GM12865 (cell line): ENCODE data around the gene GAK.

Experiments used
- DNase-seq: peaks from one replicate; pipeline ENCODE4 v3.0.0; 2010; ENCODE audit warnings: low read depth
- H3K4me3 ChIP-seq: 2 replicates; pipeline ENCODE4 v1.5.1; 2011; ENCODE audit warnings: mild to moderate bottlenecking, low read depth, low read length, control low read depth
- TF ChIP-seq, protein P1 (sequence below): IDR thresholded peaks from 2 replicates; pipeline ENCODE4 v1.5.1; 2011; ENCODE audit warnings: low read length, control low read depth, low read depth, inconsistent platforms; ENCODE audit not compliant: insufficient read depth; ENCODE audit errors: missing control alignments

The GAK gene

DNA sequence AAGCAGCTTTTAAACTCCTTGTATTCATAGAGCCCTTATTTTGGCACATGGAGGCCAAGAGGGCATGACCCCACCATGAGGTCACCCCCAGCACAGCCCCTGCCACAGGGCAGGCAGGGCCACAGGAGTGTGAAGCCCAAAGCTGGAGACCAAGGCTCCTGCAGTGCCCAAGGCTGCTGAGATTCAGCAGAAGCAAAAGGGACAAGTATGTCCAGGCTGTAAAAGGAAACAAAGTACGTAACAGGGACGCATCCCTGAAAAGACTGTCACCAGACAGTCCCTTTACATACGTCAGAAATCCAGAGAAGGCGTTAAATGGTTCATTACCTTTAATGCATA is 18.9 kb downstream of the GAK start:
- TF ChIP-seq, protein P1, sequence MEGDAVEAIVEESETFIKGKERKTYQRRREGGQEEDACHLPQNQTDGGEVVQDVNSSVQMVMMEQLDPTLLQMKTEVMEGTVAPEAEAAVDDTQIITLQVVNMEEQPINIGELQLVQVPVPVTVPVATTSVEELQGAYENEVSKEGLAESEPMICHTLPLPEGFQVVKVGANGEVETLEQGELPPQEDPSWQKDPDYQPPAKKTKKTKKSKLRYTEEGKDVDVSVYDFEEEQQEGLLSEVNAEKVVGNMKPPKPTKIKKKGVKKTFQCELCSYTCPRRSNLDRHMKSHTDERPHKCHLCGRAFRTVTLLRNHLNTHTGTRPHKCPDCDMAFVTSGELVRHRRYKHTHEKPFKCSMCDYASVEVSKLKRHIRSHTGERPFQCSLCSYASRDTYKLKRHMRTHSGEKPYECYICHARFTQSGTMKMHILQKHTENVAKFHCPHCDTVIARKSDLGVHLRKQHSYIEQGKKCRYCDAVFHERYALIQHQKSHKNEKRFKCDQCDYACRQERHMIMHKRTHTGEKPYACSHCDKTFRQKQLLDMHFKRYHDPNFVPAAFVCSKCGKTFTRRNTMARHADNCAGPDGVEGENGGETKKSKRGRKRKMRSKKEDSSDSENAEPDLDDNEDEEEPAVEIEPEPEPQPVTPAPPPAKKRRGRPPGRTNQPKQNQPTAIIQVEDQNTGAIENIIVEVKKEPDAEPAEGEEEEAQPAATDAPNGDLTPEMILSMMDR: no peak
- DNase-seq: no peak
- H3K4me3 ChIP-seq: no peak overlapping the region

DNA sequence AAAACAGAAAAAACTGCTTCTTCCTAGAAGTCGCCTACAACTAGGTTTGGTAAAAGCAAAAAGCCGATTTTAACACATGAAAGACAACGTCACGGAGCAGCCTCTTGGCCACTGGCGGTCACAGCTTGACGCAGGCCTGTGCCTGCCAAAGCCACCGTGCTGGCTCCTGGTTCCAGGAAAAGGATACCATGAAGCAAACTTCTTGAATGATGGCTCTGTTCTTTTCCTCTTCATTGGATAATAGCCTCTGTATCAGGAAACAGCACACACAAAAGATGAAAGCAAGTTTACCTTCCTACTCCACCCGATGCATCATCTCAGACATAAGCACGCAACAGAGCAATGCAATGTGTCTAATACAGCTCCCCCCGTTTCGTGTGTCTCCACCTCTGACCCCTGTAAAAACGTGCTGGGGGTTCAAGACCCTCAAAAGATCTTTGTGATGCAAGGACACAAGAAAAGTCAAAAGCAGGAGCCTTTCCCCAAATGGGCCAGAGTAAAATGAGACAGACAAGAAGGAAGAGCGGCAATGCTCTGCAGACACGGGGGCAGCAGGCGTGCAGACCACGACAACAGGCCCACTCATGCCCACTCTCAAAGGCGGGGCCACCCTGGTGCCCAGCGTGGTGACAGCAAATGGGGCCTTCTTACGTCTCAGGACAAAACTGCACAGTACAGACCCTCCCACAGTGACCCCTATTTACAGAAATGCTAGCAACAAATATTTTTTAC is 19.4 kb downstream of the GAK start:
- DNase-seq: no peak
- no peak overlapping the region for H3K4me3 ChIP-seq
- TF ChIP-seq, protein P1: no peak

DNA sequence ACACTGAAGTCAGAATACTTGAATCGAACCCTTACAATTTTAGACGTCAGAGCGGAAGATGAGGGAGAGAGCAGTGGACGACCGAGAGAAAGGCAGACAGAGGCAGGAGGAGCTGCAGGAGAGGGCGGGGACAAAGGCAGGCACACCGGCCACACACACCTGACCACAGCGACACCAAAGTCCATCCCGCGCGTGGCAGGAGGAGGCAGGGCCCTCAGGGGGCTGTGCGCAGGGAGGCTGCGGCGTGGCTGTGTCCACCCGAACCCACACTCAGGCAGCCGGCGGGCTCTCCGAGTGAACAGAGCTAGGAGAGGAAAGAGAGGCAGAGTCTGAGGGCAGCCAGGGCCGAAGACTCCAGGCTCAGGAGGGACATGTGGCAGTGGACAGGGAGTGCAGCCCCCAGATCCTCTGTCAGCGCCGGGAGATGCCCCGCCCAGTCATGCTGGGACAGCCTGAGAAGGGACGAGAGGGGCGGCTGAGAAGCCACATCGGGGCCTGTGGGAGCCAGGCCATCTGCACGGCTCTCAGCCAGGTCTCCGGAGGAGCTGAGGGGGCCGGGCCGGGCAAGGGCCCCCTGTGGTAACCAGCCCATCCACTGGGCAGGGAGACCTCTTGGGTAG is 20.1 kb downstream of the GAK start:
- no peak overlapping the region for H3K4me3 ChIP-seq
- TF ChIP-seq, protein P1: no peak
- DNase-seq: no peak

DNA sequence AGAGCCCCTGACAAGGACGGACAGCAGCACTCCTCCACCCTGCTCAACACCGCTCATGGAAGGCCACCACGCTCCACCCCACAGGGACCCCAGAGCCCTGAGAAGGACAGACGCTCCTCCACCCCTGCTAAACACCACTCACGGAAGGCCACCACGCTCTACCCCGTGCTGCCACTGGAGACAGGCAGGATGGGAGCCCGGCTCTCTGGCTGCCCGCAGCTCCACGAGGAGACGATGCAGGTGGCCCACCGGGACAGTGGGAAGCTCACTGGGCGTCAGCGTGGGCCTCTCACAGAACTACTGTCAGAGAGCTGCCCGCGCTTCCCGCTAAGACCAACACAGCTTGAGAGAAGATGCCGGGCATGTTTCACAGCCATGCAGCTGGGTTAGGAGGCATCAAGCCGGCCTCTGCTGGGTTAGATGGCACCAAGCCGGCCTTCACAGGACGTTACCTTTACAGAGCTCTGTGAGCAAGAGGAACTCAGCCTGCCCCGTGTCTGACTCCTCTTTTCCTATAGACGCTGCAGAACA is 20.8 kb downstream of the GAK start:
- no peak for DNase-seq
- H3K4me3 ChIP-seq: no peak overlapping the region
- TF ChIP-seq, protein P1: no peak

DNA sequence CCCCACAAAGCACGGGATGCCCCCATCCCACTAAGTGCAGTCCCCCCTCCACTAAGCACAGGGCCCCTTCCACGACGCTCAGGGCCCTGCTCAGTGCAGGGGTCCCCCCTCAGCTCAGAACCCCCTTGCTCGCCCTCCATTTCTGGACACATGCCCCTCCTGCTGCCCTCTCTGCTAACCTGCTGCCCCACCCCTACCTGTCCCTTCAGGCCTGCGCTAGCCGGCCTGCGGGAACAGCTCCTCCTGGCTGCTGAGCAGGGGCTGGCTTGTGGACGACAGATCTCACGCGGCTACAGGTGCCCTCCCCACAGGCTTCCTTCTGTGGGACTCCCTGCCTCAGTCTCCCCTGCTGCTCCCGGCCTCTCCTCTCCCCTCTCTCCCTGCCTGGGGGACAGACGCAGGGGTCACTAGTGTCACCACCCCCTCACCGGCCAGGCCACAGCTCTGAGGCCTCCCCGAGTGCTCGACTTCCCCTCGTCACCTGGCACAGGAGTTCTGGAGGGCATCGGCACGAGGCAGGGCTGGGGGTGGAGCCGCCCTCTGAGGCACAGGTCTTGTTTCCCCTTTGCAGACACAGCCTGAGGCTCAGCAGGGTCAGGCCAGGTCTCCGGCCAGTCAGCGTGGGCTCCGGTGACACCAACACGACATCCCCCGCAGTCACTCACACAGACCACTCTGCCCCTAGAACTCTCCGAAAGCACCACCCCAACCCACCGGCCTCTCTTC is 21.6 kb downstream of the GAK start:
- TF ChIP-seq, protein P1: no peak
- no peak for DNase-seq
- H3K4me3 ChIP-seq: no peak overlapping the region

DNA sequence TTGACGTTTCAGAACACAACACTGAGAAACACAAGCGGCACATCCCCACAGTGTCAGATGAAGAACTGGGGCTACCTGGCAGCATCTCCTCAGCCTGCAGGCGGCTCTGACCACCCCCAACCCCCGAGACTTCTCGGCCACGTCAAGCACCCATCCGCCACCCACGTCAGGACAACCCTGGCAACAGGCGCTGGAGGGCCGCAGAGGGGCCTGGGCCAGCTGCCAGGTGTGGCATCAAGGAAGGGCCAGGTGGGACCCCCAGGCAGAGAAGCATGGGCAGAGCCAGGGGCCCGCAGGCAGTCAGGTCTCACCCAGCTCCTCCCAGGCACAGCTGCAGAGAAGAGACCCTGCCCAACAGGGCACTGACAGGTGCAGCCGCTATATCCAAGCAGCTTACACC is 22.3 kb downstream of the GAK start:
- TF ChIP-seq, protein P1: no peak
- no peak overlapping the region for H3K4me3 ChIP-seq
- no peak for DNase-seq
